ENCODE data around the gene RENBP. TPM values are rescaled to one million over a fixed set of nuclear protein-coding genes. Genes with fewer than 3 reads are reported as not detected.

Gene RENBP
- total and polyA plus RNA-seq, 2 of the 13 experiments (the other 11 are each of a cell fraction or from before 2014, with no cell fraction given): 1.4 to 2.6 TPM

DNA sequence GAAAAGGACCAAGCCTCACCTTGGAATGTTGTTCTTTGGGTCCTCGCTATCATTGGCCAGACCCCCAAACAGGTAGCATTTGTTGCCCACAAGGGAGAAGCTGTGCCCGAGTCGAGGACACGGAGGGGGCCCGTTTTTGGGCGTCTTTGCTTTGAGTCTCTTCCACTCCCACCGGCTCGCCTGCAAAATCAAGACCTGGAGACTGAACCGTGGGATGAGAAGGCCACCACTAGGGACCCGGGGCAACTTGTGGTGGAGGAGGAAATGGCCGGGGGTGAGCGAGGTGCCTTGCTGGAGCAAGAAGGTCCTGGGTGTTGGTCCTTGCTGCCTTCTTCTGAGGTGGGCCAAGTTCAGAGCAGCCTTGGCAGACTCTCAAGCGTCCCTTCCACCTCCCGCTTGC, 19.7 kb upstream of the RENBP start (continued):
- TF ChIP-seq, protein P1, sequence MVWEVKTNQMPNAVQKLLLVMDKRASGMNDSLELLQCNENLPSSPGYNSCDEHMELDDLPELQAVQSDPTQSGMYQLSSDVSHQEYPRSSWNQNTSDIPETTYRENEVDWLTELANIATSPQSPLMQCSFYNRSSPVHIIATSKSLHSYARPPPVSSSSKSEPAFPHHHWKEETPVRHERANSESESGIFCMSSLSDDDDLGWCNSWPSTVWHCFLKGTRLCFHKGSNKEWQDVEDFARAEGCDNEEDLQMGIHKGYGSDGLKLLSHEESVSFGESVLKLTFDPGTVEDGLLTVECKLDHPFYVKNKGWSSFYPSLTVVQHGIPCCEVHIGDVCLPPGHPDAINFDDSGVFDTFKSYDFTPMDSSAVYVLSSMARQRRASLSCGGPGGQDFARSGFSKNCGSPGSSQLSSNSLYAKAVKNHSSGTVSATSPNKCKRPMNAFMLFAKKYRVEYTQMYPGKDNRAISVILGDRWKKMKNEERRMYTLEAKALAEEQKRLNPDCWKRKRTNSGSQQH (CRISPR knock-in tag; IDR thresholded peaks at IDR 0.05; ENCODE audit: low read depth): no peak
- TF ChIP-seq RELA (CRISPR knock-in tag; IDR thresholded peaks at IDR 0.05): no peak
- TF ChIP-seq, protein P2, sequence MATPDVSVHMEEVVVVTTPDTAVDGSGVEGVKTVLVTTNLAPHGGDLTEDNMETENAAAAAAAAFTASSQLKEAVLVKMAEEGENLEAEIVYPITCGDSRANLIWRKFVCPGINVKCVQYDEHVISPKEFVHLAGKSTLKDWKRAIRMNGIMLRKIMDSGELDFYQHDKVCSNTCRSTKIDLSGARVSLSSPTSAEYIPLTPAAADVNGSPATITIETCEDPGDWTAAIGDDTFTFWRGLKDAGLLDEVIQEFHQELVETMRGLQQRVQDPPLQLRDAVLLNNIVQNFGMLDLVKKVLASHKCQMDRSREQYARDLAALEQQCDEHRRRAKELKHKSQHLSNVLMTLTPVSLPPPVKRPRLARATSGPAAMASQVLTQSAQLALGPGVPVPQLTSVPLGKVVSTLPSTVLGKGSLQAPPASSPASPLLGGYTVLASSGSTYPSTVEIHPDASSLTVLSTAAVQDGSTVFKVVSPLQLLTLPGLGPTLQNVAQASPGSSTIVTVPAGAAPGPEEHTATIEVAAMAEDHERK (CRISPR knock-in tag; IDR thresholded peaks at IDR 0.05; ENCODE audit: low read depth): no peak
- TF ChIP-seq, protein P3, sequence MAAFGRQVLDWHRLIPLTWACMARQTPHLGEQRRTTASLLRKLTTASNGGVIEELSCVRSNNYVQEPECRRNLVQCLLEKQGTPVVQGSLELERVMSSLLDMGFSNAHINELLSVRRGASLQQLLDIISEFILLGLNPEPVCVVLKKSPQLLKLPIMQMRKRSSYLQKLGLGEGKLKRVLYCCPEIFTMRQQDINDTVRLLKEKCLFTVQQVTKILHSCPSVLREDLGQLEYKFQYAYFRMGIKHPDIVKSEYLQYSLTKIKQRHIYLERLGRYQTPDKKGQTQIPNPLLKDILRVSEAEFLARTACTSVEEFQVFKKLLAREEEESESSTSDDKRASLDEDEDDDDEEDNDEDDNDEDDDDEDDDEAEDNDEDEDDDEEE (CRISPR knock-in tag; IDR thresholded peaks at IDR 0.05): no peak
- TF ChIP-seq, protein P4, sequence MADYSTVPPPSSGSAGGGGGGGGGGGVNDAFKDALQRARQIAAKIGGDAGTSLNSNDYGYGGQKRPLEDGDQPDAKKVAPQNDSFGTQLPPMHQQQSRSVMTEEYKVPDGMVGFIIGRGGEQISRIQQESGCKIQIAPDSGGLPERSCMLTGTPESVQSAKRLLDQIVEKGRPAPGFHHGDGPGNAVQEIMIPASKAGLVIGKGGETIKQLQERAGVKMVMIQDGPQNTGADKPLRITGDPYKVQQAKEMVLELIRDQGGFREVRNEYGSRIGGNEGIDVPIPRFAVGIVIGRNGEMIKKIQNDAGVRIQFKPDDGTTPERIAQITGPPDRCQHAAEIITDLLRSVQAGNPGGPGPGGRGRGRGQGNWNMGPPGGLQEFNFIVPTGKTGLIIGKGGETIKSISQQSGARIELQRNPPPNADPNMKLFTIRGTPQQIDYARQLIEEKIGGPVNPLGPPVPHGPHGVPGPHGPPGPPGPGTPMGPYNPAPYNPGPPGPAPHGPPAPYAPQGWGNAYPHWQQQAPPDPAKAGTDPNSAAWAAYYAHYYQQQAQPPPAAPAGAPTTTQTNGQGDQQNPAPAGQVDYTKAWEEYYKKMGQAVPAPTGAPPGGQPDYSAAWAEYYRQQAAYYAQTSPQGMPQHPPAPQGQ (CRISPR knock-in tag; IDR thresholded peaks at IDR 0.05; ENCODE audit: borderline replicate concordance): no peak
- TF ChIP-seq, protein P5, sequence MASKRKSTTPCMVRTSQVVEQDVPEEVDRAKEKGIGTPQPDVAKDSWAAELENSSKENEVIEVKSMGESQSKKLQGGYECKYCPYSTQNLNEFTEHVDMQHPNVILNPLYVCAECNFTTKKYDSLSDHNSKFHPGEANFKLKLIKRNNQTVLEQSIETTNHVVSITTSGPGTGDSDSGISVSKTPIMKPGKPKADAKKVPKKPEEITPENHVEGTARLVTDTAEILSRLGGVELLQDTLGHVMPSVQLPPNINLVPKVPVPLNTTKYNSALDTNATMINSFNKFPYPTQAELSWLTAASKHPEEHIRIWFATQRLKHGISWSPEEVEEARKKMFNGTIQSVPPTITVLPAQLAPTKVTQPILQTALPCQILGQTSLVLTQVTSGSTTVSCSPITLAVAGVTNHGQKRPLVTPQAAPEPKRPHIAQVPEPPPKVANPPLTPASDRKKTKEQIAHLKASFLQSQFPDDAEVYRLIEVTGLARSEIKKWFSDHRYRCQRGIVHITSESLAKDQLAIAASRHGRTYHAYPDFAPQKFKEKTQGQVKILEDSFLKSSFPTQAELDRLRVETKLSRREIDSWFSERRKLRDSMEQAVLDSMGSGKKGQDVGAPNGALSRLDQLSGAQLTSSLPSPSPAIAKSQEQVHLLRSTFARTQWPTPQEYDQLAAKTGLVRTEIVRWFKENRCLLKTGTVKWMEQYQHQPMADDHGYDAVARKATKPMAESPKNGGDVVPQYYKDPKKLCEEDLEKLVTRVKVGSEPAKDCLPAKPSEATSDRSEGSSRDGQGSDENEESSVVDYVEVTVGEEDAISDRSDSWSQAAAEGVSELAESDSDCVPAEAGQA (IDR thresholded peaks at IDR 0.05; ENCODE audit: low read depth): no peak
- TF ChIP-seq, protein P5 (CRISPR knock-in tag; IDR thresholded peaks at IDR 0.05; ENCODE audit: borderline replicate concordance): no peak

All from HepG2 (cell line).